ENCODE data around the gene DLGAP1. TPM values are rescaled to one million over a fixed set of nuclear protein-coding genes. Genes with fewer than 3 reads are reported as not detected.

The DLGAP1 gene
- total RNA-seq, 1 experiment from 2014 or later, result 23.0 TPM

- TF ChIP-seq AR (CRISPR knock-in tag; IDR thresholded peaks at IDR 0.05) (no peak), ZSCAN18 (CRISPR knock-in tag; IDR thresholded peaks at IDR 0.05) (no peak), CTCF (IDR thresholded peaks at IDR 0.05) (no peak), FOXK1 (CRISPR knock-in tag; IDR thresholded peaks at IDR 0.05) (no peak), ZNF317 (CRISPR knock-in tag; IDR thresholded peaks at IDR 0.05; ENCODE audit: borderline replicate concordance, low read depth) (no peak), CREB1 (CRISPR knock-in tag; IDR thresholded peaks at IDR 0.05) (no peak), ZNF423 (CRISPR knock-in tag; IDR thresholded peaks at IDR 0.05) (no peak), ZNF416 (CRISPR knock-in tag; IDR thresholded peaks at IDR 0.05) (no peak), IRF1 (CRISPR knock-in tag; IDR thresholded peaks at IDR 0.05) (no peak)
- TF ChIP-seq, protein P1, sequence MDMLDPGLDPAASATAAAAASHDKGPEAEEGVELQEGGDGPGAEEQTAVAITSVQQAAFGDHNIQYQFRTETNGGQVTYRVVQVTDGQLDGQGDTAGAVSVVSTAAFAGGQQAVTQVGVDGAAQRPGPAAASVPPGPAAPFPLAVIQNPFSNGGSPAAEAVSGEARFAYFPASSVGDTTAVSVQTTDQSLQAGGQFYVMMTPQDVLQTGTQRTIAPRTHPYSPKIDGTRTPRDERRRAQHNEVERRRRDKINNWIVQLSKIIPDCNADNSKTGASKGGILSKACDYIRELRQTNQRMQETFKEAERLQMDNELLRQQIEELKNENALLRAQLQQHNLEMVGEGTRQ (CRISPR knock-in tag; IDR thresholded peaks at IDR 0.05), result no peak
- TF ChIP-seq, protein P2, sequence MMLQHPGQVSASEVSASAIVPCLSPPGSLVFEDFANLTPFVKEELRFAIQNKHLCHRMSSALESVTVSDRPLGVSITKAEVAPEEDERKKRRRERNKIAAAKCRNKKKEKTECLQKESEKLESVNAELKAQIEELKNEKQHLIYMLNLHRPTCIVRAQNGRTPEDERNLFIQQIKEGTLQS (CRISPR knock-in tag; conservative IDR thresholded peaks at IDR 0.05), result no peak
- TF ChIP-seq, protein P3, sequence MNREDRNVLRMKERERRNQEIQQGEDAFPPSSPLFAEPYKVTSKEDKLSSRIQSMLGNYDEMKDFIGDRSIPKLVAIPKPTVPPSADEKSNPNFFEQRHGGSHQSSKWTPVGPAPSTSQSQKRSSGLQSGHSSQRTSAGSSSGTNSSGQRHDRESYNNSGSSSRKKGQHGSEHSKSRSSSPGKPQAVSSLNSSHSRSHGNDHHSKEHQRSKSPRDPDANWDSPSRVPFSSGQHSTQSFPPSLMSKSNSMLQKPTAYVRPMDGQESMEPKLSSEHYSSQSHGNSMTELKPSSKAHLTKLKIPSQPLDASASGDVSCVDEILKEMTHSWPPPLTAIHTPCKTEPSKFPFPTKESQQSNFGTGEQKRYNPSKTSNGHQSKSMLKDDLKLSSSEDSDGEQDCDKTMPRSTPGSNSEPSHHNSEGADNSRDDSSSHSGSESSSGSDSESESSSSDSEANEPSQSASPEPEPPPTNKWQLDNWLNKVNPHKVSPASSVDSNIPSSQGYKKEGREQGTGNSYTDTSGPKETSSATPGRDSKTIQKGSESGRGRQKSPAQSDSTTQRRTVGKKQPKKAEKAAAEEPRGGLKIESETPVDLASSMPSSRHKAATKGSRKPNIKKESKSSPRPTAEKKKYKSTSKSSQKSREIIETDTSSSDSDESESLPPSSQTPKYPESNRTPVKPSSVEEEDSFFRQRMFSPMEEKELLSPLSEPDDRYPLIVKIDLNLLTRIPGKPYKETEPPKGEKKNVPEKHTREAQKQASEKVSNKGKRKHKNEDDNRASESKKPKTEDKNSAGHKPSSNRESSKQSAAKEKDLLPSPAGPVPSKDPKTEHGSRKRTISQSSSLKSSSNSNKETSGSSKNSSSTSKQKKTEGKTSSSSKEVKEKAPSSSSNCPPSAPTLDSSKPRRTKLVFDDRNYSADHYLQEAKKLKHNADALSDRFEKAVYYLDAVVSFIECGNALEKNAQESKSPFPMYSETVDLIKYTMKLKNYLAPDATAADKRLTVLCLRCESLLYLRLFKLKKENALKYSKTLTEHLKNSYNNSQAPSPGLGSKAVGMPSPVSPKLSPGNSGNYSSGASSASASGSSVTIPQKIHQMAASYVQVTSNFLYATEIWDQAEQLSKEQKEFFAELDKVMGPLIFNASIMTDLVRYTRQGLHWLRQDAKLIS (CRISPR knock-in tag; IDR thresholded peaks at IDR 0.05; ENCODE audit: borderline replicate concordance), result no peak
- CTCF ChIA-PET, result interaction anchor here (0.7 to 1.7 kb wide), 4 partner anchors 11 to 32 kb away, joined by 3 to 11 read pairs (median 6); no protein-coding TSS in a partner anchor
- Mint-ChIP-seq H3K4me3 (no peak overlapping the region), H3K27ac (no peak overlapping the region), H3K4me1 (peaks cover 5% of the 10 kb centered on the region), H3K9me3 (peaks cover 9% of the 10 kb centered on the region), H3K36me3 (peaks cover 3% of the 10 kb centered on the region; the same call in 1 of the 2 replicates), H3K27me3 (ENCODE audit: low read depth) (no peaks in the 10 kb centered on the region)
- POLR2A ChIA-PET, result no interaction called here
- no peak for DNase-seq (ENCODE audit: low spot score)
- no peak for ATAC-seq
Measured at GRCh38 chr18:3634250-3634939, 820.7 kb downstream of the DLGAP1 start.

All from WTC11 (cell line).